Jurkat, Clone E6-1 (cell line): ENCODE measurements around the gene ATL2.
"Not testable (repeated sequence)": the region's sequence is repeated elsewhere in the genome, so short reads cannot be mapped to it uniquely, and the experiment has no call there.

Experiments
- DNase-seq: peaks from one replicate; pipeline ENCODE4 v3.0.0-alpha.2; 2011; ENCODE audit warnings: low read depth, low spot score
- H3K4me3 ChIP-seq: 2 replicates; pipeline ENCODE4 v1.5.1; 2011; ENCODE audit warnings: mild to moderate bottlenecking, low read length, control low read depth, moderate library complexity

The ATL2 gene

DNA sequence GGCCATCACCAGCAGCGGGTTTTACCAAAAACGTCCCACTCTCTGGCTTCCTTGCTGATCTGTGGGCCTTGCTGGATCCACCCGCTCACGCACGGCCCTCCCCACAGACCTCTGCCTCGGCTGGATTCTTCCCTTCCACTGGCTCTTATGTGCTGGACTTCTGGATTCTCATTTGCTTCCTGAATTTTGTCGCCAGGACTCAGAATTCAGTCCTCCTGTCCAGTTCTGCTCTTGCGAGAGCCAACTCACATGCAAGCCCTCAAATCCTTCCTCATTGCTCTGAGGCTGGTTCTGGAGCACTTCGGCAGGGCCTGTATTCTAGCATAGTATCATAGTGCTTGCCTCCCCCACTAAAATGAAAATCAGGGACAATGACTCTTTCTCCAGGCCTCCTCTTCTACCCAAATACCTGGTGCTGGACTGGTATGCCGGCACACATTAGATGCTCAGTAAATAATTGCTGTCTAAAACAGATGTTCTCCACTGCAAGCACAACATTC is 115.5 kb downstream of the ATL2 start:
- no peak for DNase-seq
- H3K4me3 ChIP-seq = no peak overlapping the region

DNA sequence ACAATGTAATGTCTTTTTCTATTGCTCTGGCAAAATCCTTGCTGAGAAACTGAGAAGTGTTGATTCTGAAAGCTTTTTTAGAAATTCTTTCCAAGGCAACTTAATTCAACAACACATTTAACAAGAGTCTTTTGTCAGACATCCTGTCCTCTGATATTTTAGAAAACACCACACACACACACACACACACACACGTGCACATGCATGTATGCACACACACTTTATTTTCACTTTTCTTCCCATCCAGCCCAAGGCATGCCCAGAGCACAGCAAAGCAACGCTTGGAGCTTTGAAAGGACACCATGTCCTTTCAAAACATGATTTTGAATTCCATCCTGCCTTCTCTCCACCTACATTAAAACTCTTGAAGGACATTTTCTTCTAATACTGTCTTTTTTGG is 116.1 kb downstream of the ATL2 start:
- DNase-seq = no peak
- H3K4me3 ChIP-seq = no peak overlapping the region

DNA sequence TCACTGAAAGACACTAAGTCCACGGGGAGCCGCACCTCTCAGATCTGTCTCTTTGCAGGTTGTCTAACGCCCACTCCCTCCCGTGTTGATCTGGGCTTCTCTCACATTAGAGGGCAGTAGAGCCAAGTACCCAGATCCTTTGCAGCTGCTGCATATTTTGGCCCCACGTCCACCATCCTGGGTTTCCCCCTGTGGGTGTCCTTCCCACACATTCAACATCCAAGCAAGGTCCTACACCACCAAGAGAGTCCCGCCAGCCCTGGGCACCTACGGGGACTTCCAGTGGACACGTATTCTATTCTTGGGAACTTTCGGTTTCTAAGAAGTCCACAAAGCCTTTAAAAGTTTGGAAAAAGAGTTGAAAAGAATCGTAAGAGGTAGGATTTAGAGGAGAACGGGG is 116.6 kb downstream of the ATL2 start:
- DNase-seq = no peak
- H3K4me3 ChIP-seq = no peak overlapping the region

DNA sequence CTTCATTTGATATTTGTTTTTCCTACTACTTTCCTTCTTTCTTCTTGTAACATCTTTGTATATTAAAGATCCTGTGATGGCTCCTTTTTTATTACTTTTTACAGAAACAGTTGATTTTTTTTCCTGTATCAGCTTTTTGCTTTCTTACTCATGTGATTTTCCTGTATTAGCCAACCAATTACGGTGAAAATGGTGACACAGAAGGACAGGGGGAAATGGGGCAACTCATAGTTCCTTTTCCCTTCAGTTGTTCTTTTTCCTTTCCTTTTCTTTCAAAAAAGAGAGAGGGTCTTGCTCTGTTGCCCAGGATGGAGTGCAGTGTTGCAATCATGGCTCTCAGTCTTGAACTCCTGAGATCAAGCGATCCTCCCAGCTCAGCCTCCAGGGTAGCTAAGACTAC is 117.8 kb downstream of the ATL2 start:
- no peak for DNase-seq
- no peak overlapping the region for H3K4me3 ChIP-seq

DNA sequence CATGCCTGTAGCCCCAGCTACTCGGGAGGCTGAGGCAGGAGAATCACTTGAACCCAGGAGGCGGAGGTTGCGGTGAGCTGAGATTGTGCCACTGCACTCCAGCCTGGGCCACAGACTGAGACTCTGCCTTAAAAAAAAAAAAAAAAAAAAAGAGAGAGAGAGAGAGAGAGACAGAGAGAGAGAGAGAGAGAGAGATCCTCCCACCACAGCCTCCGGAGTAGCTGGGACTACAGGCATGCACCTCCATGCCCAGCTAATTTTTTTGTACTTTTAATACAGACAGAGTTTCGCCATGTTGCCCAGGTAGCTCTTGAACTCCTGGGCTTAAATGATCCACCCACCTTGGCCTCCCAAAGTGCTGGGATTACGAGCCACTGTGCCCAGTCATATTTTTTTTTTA is 119.4 kb downstream of the ATL2 start:
- H3K4me3 ChIP-seq, DNase-seq: not testable (repeated sequence)

DNA sequence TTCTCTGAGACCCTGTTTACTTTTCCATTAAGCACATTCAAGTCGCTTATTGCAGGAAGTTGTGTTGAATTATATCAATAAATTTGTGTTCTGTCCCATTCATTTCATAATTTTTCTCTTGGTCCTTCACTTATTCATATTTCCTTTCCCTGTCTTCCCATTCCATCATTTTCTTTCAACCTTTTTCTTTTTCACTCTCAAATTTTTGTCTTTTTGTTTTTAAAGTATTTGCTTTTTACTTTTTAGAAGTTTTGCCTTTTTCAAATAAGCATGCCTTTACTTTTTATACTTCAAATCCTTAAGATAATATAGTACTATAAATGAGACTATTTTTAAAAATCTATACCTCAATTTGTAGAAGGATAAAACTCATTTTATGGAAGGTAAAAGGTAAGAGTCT is 120.5 kb downstream of the ATL2 start:
- DNase-seq = no peak
- H3K4me3 ChIP-seq = no peak overlapping the region

DNA sequence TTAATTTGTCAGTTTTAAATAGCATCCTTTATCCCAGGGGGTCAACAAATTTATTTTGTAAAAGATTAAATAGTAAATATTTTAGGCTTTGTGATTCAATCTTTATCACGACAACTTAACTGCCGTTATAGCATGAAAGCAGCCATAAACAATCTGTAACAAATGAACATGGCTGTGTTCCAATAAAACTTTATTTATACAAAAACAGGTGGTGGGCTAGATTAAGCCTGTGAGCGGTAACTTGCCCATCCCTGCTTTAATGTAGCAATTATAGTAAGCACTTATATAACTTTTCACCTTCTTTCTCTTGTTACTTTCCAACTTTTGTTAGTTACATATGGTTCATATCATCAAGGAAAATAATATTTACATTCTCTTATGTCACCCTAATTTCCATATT is 121.9 kb downstream of the ATL2 start:
- no peak for DNase-seq
- H3K4me3 ChIP-seq = no peak overlapping the region

DNA sequence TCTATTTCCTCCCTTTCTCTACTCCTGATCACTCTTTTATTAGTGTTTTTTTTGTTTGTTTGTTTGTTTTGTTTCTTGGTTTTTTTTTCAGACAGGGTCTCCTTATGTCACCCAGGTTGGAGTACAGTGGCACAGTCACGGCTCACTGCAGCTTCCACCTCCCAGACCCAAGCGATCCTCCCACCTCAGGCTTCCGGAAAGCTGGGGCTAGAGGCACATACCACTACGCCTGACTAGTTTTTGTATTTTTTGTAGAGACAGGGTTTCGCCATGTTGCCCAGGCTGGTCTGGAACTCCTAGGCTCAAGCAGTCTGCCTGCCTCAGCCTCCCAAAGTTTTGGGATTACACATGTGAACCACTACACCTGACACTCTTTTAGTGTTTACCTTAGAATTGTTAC is 122.3 kb downstream of the ATL2 start:
- H3K4me3 ChIP-seq = no peak overlapping the region

DNA sequence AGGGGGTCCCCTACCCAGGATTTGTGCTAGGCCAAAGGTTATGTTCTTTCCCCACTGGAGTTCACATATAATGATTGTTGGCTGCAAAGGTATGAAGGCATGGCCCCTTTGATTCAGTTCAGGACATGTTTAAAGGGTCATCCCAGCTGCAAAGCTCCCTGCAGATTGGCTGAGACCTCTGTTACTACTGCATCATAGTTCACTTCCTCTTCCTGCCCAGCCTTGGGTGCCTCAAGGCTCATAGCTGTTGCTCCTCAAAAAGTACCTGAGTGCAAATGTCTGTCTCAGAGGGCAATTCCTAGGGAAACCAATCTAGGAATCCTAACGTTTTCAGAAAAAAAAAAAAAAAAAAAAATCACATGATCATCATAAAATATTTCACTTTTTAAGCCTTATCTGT is 125.1 kb downstream of the ATL2 start:
- no peak overlapping the region for H3K4me3 ChIP-seq
- no peak for DNase-seq

More for the DNA sequence above, 122.3 kb downstream of the ATL2 start:
- DNase-seq = no peak

DNA sequence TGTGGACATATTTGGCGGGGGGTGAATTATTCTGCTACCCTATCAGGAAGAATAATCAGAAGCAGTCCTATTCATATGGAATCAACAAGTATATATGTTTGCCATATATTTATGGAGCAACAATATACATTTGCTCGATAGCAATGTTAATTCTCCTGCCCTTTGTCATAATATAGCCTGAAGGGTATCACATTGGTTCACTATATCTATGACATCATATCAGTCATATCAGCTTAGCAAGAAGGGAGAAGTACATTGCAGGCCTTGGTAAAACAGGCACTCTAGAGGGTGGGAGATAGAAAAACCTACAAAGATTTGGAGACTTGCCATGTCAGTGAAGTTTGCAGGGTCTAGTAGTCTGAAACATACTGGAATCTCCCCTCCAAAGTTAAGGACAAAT is 128.4 kb downstream of the ATL2 start:
- DNase-seq = no peak
- no peak overlapping the region for H3K4me3 ChIP-seq

DNA sequence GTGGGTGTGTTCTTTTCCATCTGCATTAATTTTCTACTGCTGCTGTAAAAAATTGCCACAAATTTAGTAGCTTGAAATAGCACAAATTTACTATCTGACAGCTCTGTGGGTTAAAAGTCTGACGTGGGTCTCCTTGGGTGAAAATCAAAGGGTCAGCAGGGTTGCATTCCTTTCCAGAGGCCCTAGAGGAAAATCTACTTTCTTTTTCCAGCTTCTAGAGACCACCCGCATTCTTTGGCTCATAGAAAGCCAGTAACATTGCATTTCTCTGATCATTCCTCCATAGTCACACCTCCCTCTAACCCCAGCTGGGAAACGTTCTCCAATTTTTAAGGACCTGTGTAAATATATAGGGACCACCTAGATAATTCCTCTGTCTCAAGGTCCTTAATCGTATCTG is 128.8 kb downstream of the ATL2 start:
- no peak for DNase-seq
- no peak overlapping the region for H3K4me3 ChIP-seq

DNA sequence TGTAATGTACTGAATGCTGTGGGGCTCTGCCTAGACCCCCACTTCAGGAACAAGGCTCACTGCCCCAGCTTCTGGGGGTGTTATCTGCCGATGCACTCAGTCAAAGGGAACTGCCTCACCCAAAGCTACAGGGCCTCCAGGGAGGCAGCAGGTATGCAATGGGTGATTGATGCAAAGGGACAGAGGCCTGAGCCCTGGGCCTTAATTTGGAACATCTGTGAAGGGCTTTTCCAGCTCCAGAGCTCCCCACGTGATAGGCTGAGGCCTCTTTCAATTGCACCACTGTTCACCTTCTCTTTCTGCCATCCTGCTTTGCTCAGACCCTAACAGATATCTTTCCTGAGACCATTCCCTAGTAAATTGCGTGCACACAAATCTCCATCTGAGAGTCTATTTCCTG is 131.0 kb downstream of the ATL2 start:
- H3K4me3 ChIP-seq = no peak overlapping the region
- DNase-seq = no peak

DNA sequence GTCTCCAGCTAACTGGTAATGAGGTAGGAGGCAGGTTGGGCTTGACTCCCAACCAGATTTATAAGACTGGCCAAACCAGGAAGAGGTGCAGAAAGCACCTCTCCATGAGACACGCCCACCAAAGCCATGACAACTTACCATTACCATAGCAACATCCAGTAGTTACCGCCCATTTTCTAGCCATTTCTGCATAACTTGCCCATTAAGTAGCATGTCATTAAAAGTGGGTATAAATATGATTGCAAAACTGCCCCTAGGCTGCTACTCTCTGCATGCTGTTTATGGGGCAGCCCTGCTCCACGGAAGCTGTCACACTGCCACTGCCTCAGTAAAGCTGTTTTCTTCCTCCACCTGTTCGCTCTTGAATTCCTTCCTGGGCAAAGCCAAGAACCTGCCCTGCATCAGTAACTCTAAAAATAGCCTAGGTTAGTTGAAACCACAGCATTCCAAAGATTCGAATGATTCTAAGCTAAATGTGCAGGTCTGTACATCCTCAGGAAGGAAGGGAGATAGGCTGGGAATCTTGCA is 131.9 kb downstream of the ATL2 start:
- DNase-seq = no peak
- H3K4me3 ChIP-seq = no peak overlapping the region

DNA sequence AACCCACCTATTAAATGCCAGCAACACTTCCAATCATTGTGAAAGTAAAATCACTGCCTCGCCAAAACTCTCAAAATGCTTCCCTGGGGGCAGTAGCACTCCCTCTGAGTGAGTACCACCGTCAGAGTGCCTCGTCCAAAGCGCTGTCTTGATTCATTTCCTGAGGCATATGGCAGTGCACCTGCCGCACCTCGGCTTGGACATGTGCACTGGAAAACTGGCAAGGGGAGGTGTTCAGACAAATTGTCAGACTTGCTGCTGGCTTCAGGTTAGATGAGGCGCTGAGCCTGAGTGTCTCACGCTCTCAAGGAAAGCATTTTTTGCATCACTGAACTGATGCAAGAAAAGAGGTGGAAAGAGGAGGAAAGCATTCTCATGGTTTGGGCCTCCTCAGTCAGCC is 132.8 kb downstream of the ATL2 start:
- DNase-seq = no peak
- H3K4me3 ChIP-seq = no peak overlapping the region
